BJ (cell line): ENCODE measurements around the gene PAEP. TPM values are rescaled to one million over a fixed set of nuclear protein-coding genes. Genes with fewer than 3 reads are reported as not detected.

Source experiments
- CTCF ChIA-PET: fragments of 350-600 bp; formaldehyde crosslinking; extraction: SDS; loops from one replicate; lab custom pipeline; 2021; ENCODE audit warnings: antibody characterized with exemption, inconsistent platforms; lab: Yijun Ruan, JAX
- POLR2A ChIA-PET: fragments of 300-600 bp; sonication (Branson Sonifier 250); formaldehyde crosslinking; extraction: SDS; loops from one replicate; lab custom pipeline; 2021; ENCODE audit warnings: antibody characterized with exemption; lab: Charles Lee
- DNase-seq: peaks from one replicate; pipeline ENCODE4 v3.0.0-alpha.2; 2011; ENCODE audit warnings: low read depth
- H3K27me3 ChIP-seq: 2 replicates; pipeline ENCODE4 v1.6.0; 2011; ENCODE audit warnings: low read length; ENCODE audit not compliant: control insufficient read depth, insufficient read depth
- H3K36me3 ChIP-seq: 2 replicates; pipeline ENCODE4 v1.5.1; 2011; ENCODE audit warnings: low read length; ENCODE audit not compliant: control insufficient read depth, insufficient read depth
- H3K4me3 ChIP-seq: 2 replicates; pipeline ENCODE4 v1.5.1; 2011; ENCODE audit warnings: low read depth, mild to moderate bottlenecking, control low read depth, low read length
- polyA plus RNA-seq: library from polyadenylated mRNA; depleted of rRNA; stranded (reverse); fragments of >200 nt; gene quantifications from 2 replicates; pipeline ENCODE4 v1.2.3, GENCODE V29; 2011
- TF ChIP-seq, protein P1 (sequence below): IDR thresholded peaks from 2 replicates; pipeline ENCODE4 v1.5.1; 2011; ENCODE audit warnings: low read depth, mild to moderate bottlenecking, control low read depth, inconsistent platforms, low read length, moderate library complexity; ENCODE audit not compliant: insufficient read depth

The PAEP gene
- polyA plus RNA-seq, 1 experiment: not detected

GRCh38 chr9:135563039-135563476 lies 1.5 kb downstream of the PAEP start:
- CTCF ChIA-PET: no interaction called here
- TF ChIP-seq, protein P1, sequence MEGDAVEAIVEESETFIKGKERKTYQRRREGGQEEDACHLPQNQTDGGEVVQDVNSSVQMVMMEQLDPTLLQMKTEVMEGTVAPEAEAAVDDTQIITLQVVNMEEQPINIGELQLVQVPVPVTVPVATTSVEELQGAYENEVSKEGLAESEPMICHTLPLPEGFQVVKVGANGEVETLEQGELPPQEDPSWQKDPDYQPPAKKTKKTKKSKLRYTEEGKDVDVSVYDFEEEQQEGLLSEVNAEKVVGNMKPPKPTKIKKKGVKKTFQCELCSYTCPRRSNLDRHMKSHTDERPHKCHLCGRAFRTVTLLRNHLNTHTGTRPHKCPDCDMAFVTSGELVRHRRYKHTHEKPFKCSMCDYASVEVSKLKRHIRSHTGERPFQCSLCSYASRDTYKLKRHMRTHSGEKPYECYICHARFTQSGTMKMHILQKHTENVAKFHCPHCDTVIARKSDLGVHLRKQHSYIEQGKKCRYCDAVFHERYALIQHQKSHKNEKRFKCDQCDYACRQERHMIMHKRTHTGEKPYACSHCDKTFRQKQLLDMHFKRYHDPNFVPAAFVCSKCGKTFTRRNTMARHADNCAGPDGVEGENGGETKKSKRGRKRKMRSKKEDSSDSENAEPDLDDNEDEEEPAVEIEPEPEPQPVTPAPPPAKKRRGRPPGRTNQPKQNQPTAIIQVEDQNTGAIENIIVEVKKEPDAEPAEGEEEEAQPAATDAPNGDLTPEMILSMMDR: no peak
- Histone ChIP-seq H3K4me3 (no peak overlapping the region), H3K36me3 (no peaks in the 10 kb centered on the region), H3K27me3 (no peaks in the 10 kb centered on the region)
- POLR2A ChIA-PET: no interaction called here
- DNase-seq: no peak

DNA sequence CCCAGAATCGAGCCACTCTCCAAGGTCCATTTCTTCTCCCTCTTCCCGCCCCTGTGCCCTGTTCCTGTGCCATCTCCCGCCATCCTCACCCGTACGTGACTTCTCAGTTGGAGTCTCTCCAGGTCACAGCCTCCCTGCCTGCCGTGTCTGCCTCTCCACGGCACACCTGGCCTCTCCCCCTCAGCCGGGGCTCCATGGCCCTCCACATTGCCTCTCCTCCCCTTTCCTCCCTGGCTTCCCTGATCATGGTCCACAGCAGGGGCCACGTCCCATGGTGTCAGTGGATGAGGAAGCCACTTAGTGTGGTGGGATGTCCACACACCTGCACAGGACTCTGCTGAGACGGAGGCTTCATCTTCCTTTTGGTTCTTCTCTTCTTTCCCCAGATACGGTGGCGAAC lies 2.3 kb downstream of the PAEP start:
- TF ChIP-seq, protein P1: no peak
- DNase-seq: no peak
- ChIA-PET POLR2A (no interaction called here), CTCF (no interaction called here)
- Histone ChIP-seq H3K27me3 (no peaks in the 10 kb centered on the region), H3K36me3 (no peaks in the 10 kb centered on the region), H3K4me3 (no peak overlapping the region)

DNA sequence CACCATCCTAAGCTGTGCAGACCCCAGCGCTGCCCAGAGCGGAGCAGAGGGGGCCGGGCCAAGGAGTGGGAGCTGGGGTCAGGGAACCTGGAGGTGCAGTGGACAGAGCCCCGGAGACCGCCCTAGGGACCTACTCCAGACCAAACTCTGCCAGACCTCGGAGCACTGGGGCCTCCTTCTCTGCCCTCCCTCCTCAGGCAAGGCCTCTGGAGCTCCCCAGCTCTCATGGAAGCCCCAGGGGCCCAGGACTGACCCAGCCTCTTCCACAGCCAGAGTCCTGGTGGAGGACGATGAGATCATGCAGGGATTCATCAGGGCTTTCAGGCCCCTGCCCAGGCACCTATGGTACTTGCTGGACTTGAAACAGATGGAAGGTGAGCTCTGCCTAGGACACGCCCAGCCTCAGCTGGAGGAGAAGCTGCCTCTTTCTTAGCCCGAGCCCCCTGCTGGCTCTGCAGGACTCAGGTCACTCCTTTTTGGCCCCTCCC lies 3.6 kb downstream of the PAEP start:
- H3K27me3 ChIP-seq: no peaks in the 10 kb centered on the region
- ChIA-PET CTCF (no interaction called here), POLR2A (no interaction called here)
- H3K4me3 ChIP-seq: no peak overlapping the region
- no peak for DNase-seq
- no peaks in the 10 kb centered on the region for H3K36me3 ChIP-seq
- TF ChIP-seq, protein P1: no peak

DNA sequence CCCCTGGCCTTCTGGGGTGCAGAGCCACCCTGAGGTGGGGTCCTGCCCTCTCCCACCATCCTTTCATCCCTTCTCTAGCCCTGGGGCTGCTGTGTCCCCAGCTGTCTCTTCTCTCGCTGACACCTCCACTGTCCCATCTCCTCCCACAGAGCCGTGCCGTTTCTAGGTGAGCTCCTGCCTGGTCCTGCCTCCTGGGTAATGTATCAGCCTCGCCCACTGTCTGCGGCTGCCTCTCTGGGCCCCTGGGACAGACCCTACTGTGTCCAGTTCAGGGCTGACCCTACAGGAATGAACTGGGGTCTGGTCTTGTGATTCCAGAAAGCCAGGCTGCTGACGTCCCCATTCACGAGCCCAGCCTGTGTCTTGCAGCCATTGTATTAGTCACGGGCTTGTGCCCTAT lies 4.1 kb downstream of the PAEP start:
- no peak overlapping the region for H3K4me3 ChIP-seq
- no peaks in the 10 kb centered on the region for H3K27me3 ChIP-seq
- POLR2A ChIA-PET: no interaction called here
- DNase-seq: no peak
- H3K36me3 ChIP-seq: no peaks in the 10 kb centered on the region
- CTCF ChIA-PET: no interaction called here
- TF ChIP-seq, protein P1: no peak

DNA sequence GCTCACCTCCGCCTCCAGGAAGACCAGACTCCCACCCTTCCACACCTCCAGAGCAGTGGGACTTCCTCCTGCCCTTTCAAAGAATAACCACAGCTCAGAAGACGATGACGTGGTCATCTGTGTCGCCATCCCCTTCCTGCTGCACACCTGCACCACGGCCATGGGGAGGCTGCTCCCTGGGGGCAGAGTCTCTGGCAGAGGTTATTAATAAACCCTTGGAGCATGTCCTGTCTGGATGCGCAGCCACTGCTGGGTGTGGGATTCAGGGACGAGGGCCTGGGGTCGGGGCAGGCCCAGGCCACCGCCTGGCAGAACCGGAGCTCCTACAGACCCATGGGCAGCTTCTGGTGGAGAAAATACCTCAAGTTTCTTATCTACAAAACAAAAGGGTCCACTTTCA lies 5.0 kb downstream of the PAEP start:
- ChIA-PET POLR2A (no interaction called here), CTCF (interaction anchor here (0.6 kb wide), 1 partner anchor 35 kb away, joined by 4 read pairs; no protein-coding TSS in a partner anchor)
- TF ChIP-seq, protein P1: no peak
- no peak for DNase-seq
- Histone ChIP-seq H3K36me3 (no peaks in the 10 kb centered on the region), H3K27me3 (no peaks in the 10 kb centered on the region), H3K4me3 (no peak overlapping the region)
